ENCODE measurements around the gene MACROD2. TPM values are rescaled to one million over a fixed set of nuclear protein-coding genes. Genes with fewer than 3 reads are reported as not detected.

MACROD2 gene
- polyA plus RNA-seq, 1 donor: 3.9 TPM

DNA sequence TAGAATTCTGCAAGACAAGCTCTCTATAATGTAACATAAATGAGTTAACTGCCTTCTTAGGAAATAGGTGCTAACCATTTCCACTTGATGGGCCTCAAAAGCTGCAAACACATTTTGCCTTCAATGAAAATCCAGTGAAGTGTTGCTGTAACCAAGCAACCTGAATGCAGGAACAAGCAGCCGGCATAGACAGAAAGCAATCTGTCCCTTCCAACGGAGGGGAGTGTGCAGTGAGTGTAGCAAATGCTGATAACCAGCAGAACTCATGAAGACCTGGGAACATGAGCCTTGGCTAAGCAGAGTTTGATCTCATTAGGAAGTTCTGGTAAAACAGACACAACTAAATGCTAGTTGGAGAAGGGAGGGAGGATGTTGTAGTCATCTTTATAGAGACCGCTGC is 1880.1 kb downstream of the MACROD2 start:
- no peak for DNase-seq

DNA sequence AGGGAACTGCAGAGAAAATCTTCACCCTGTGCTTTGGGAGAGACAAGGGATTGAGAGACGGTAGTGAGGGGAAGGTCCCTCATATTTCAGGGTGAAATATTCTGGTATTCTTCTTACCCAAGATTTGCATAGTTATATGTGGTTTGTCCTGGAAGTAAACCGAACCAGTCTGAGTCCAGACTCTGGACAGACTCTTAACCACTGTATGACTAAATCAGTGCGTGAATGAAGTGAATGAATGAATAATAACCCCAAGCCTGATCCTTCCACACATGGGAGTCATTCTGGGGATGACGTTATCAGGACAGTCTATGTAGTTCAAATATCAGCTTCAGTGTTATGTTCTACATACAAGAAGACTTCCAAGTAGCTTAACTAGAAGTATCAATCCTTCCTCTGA is 1887.2 kb downstream of the MACROD2 start:
- DNase-seq: no peak

DNA sequence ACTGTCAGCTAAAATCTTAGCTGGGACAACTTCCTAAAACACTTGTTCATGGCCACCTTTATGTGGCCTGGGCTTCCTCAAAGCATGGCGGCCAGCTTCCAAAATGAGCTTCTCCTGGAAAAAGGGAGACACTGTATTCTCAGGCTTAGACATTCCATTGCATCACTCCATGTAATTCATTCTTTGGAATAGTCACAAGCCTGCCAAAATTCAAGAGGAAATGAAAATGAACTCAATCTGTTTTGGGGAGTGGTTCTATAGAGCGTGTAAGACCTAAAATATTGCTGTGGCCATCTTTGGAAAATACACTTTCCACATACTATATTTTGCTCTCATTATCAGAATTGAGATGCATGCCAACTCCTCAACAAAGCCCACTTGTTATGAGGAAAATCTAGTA is 1890.9 kb downstream of the MACROD2 start:
- no peak for DNase-seq

DNA sequence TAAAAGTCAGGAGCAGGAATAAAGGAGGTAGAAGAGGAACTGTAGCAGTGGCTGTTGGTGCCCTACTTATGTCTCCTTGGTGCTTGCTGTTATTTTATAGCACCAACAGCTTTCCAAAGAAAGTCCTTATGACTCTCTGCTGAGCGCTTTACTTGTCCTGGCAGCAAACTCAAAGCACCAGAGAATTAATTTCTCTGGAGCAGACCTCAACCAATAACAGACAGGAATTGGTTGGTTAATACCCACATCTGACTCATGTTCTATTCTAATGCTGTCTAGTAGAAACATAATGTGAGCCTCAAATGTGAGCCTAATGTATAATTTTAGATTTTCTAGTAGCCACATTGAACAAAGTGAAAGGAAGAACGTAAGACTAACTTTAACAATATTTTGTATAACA is 1892.1 kb downstream of the MACROD2 start:
- no peak for DNase-seq

DNA sequence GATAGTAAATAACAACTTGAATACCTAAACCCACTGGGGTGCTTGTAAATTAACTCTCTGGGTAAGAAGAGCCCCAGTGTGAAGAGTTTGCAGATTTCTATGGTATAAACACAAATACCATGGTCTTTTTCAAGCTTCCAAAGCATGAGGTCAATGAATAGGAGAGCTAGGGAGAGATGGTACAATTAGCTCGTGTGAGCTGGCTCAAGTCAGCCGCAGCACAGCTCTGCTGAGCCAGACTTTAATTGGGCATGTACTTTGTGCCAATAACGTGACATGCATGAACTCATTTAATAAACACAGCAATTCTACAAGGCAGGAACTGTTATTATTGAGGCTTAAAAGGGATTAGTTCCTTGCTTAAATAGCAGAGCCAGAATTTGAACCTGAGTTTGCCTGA is 1893.7 kb downstream of the MACROD2 start:
- no peak for DNase-seq

DNA sequence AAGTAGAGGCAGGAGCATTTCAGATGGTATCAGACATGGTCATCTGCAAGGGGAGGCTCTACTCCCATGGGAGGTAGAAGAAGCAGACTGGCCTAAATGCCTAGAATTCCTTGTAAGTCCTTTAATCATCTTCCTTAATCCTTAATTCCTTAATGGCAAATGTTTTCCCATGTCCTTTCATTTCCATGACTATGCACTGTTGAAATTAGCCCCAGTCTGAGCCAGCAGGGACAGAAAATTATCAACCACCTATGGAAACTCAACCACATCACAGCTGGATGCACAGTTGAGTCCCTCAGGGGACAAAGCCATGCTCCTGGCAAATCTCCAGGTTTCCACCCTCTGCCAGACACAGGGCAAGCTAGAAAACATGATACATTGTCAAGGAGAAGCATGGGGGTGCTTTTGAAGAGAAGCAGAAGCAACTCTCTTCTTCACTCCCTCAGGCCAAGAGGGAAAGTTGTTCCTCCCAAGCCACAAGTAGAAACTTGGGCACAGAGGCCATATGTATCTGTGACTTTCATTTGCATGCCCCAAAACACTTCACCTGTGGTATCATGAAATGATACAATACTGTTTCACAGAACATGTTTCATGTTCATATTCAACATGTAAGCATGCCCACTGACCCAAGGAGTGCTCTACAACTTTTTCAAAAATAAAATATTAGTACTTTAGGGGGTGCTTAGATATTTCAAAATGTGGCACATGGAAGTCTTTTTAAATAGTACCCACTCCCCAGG is 1894.4 kb downstream of the MACROD2 start:
- DNase-seq: no peak

DNA sequence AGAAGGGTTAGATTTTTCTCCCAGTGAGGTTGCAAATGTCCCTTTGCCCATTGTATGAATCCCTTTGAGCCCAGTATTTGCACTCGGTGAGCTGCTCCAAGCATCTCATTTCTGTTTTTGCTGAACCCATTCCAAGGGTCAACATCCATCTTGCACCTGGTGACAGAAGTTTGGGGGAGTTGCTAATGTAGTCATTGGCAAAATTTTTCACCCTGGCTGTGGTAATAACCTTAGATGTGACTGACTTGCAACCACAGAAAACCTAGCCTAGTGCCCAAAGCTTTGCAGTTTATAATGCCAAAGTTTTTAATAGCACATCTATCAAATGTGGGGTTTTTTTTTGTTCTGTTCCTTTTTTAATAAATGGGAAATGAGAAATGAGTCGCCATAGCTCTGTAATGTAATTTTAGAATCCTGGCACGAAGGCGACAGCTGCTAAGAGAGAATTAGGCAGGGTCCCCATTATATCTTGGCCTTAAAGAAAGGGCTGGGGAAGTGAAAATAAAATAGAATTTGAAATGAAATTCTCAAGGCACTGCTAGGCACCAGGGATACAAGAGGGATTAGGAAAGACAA is 1895.2 kb downstream of the MACROD2 start:
- DNase-seq: no peak

DNA sequence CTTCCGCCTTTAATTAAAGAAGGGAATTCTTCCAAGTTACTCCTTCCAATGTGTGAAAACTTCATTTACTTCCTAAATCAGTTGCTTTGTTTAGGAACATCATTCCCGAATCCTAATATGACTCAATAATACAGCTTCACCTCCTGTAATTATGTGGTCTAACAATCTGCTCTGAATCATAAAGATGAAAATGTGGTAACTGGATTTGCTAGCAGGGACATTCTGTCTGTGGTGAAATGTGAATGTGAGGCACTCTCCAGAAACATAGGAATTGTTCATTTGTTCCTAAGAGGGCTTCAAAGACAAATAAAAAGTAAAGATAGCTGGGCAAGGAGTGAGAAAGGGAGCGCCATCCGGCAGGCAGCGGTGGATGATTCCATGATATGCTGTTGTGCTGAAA is 1899.8 kb downstream of the MACROD2 start:
- no peak for DNase-seq

DNA sequence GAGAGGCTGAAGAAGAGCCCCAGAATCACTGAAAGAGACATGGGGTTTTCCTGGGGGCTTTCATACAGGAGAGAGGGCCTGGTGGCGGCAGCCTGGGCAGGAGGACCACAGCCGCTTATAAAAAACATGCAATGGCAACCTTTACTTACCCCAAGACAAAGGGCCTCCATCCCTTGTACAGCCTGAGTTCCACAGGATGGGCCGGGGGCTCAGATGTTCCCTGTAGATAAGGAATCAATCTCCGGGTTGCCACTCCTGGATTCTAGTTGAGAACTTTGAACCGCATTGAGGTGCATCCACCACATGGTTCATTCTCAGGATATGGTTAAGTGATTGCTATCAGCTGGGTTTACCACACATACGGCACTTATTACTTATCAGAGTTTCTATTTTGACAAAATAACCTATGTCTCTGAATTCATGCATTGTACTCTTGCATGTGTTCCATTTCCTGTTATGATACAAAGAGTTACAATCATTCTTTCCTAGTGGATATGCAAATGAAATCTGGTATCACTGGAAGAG is 1900.3 kb downstream of the MACROD2 start:
- DNase-seq: no peak

DNA sequence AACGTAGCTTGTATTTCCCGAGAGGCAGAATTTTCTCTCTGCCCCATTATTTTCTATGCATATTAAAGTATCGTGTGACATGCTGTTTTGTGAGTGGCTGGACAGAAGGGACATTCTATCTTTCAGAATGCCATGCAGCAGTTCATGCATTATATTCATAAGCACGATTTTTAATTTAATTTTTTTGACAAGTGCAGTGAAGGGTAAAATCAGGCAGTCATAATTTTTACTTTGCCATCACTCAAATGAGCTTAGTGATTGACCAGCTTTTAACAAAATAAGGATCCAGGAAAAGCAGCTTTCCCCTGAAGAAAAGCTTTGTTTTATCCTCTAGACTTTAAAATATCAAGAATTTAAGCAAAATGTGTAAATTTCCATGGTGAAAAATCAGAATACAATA is 1904.7 kb downstream of the MACROD2 start:
- no peak for DNase-seq

DNA sequence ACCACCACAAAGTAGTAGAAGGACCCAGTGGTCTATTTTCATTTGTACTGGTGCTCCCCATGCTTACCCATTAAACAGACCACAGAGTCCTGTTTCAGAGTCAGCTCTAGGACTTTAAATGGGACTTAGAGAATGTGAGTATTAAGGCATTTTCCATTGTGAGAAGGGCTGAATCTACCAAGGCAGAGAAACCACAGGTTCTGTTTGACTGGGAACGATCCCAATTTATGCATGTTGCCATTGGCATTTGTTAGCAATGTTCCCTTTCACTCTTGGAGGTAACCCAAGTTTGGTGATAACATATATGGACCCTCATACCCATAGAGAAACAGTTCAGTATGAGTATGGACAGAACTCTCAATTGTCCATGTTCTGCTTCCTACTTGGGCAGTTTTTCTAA is 1905.1 kb downstream of the MACROD2 start:
- DNase-seq: no peak

DNA sequence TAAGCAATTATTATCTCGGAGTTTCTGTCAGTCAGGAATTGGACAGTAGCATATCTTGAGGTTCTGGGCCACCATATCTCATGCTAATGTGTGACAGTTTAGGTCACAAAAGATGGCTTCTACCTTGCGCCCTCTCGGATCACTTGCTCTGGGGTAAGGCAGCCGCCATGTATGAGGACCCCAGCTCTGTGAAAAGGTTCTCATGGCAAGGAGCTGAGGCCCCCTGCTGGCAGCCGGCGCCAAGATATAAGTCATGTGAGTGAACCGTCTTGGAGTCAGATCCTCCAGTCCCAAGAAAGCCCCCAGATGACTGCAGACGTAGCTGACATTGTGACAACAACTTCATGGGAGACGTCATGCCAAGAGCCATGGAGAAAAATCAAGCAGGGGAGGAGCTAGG is 1907.2 kb downstream of the MACROD2 start:
- DNase-seq: no peak

DNA sequence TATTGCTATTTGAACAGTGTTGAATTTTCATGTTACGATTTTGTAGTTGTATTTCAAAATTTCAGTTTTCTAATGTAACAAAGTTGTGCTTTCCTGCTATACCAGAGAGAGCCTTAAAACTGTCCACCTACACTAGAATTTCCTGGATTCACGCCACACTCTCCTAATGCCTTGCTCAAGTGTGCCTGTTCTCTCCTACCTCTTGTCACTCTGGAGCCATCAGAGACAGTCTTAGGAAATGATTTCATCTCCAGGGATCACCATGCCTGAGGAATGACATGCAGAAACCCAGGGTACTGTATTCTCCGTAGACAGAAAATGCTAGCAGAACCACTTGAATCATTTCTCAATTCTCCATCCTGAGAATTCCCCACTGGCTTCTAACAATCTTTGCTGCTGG is 1910.3 kb downstream of the MACROD2 start:
- no peak for DNase-seq

DNA sequence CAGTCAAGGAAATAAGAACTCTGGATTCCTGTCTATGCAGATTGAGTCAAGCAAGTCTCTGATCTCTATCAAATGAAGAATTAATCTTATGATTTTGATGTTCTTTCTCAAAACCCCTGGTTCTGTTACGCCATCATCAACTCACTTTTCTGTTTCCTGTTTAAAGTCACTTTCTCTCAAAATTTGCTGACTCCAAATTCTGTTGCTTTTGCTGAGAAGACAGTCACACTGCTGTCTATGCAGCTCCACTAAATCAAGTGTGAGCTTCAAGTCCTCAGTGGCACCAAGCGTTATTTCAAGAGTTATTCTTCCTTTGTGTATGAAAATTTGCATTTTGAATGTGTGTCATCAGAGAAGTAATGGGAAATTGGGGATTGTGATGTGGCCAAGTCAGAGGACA is 1914.7 kb downstream of the MACROD2 start:
- no peak for DNase-seq

DNA sequence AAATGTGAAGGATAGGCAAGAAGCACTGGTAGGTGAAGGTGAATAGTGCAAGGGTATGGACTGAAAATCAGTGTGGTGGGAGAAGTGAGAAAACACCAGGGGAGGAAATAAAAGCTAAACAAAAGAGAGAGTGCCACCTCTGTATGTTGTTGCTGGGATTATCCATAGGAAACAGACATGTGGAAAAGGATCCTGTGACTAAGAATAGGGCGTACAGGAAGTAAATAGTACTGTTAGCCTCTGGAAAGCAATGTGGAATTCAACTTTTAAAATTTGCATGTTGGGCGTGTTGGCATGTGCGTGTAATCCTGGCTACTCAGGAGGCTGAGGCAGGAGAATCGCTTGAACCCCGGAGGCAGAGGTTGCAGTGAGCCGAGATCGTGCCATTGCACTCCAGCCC is 1916.3 kb downstream of the MACROD2 start:
- DNase-seq: no peak

DNA sequence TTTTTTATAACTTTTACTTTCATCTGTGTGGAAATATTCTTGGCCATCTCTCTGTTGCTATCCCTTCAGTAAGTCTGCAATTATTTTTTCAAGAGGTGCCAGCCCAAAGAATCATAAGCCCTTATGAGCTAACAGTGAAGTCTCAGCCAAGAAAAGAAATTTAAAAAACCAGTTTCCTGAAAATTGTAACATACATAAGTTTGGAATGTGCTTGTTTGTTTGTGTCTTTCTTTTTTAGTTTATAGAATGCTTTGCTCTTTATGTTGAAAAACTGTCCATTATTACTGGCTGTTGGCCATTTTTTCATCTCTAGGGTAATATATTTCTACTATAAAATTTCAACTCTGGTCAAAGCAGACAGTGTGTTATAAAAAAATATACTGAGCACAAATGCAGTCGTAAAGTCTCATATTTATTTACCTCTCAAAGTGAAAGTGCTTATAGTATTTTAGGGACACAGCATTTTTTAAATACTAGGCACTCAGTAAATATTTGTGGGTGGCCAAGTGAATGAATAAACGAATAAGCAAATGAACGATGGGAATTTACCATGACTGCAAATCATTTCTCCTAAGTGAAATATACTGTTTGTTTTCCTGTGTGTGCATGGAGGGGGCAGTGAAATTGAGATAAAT is 1918.2 kb downstream of the MACROD2 start:
- DNase-seq: peak; percentile 47

DNA sequence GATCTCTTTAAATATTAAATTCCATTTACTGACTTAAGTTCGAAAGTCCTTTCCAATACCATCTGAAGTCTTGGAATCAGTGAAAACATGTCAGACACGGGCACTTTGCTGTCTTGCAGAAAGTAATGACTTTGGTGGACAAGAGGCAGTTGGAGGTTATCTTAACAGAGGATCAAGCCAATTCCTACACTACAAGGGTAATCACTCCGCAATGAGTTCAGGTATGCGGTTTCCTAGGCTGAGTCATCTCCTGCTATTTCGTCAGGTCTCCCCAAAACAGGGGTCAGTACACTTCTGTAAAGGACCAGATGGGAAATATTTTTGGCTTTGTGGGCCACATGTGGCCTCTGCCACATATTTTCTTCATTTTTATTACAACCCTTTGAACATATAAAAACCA is 1921.3 kb downstream of the MACROD2 start:
- no peak for DNase-seq

DNA sequence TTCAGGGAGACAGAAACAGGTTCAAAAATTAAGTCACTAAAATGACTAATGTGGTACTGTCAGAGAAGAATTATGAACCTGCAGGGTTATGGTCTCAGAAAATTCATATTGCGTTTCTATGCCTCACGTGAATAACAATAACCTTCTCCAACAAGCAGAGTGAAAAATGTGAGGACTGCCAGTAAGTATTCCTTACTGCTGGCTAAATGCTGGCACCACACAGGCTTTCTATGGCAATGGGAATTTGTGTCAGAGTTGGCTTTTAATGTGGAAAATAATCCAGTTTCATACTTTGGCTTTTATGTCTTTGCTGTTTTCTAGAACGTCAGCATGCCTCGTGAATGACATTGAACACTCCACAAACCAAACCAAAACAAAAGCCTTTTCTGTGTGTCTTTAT is 1922.0 kb downstream of the MACROD2 start:
- no peak for DNase-seq

DNA sequence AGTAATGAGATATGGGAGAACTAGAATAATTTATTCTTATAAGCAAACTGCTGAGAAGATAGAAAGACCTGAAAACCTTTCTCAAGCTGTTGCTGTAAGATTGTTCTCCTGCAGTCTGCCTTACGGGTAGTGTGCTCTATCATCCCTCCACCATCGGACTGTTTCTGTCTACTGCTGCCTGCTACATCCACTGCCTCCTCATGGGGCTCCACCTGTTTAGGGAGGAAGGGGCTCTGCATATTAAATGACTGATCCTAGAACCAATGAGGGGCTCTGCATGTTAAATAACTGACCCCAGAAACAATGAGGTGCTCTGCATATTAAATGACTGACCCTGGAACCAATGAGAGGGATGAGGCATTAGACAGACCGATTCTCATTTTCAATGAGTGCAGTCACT is 1923.3 kb downstream of the MACROD2 start:
- DNase-seq: no peak

DNA sequence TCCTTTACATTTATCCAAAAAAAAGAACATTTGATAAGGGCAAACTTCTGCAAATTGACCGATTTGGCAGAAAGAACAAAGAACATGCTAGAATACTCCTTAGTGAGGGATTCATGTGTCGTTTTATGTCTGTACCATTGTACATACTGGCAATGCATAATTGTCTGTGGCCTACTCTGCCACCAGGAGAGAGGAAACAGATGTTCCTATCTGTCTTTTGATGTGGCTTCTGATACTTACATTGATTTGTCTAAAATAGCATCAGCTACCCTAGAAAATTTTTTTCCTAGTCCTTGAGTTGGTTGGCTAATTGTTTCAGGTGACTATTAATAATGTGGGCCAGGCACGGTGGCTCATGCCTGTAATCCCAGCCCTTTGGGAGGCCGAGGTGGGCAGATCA is 1923.8 kb downstream of the MACROD2 start:
- DNase-seq: no peak

DNA sequence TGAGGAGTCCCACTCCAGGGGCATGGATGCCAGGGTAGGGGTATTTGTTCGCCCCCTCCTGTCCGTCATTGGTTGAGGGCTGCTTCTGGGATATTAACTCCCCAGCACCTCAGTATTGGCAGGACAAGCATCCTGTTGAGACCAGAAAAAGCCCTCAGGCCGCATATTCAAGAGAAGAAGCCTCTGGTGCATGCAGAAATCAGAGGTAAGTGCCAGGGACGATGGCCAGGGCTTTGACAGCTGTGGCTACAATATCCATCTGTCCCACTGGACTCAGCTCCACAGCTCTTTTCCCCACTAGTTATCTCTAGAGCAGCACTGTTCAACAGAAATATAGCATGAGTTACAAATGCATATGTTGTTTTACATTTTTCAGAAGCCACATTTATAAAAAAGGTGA is 1926.6 kb downstream of the MACROD2 start:
- DNase-seq: no peak

DNA sequence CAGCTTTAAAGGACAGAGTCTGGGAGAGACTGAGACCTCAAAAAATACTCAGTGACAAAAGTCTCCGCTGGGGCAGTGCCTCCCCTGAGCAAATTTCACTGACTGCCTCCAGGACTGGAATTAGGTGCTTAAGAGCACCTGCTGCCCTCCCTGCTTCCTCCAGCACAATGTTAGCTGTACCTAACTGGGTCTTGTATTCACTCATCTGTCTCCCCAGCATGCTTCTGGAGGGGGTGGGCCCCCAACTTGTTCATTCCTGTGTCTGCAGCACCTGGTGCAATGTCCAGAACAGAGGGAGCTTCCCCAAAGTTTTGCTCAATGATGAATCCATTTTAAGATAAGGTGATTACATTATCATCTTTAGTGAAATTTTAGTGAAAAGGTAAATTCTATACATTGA is 1927.2 kb downstream of the MACROD2 start:
- DNase-seq: no peak

DNA sequence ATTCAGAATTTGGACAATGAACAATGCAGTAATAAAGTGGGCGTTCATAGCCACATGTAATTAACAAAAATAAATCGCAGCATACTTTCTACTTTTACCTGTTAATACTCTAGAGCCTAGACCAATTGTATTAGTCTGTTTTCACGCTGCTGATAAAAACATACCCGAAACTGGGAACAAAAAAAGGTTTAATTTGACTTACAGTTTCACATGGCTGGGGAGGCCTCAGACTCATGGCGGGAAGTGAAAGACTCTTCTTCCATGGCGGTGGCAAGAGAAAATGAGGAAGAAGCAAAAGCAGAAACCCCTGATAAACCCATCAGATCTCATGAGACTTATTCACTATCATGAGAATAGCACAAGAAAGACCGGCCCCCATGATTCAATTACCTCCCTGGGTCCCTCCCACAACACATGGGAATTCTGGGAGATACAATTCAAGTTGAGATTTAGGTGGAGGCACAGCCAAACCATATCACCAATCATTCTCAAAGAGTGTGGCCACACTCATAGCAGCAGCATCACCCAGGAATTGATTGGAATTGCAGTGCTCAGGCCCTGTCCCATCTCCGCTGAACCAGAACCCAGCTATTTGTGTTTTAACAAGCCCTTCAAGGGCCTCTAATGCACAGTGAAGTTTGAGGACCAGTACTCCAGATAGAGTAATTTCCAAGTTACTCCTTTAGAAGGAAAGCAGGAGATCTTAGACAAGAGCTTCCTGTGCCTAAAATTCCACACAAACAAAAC is 1927.9 kb downstream of the MACROD2 start:
- no peak for DNase-seq
